ENCODE data around the gene NKX6-2. TPM values are rescaled to one million over a fixed set of nuclear protein-coding genes. Genes with fewer than 3 reads are reported as not detected.

NKX6-2 gene
- polyA plus RNA-seq, 1 donor, result 1.7 TPM

GRCh38 chr10:132765435-132765834 lies 20.5 kb downstream of the NKX6-2 start:
- WGBS (ENCODE audit: insufficient coverage, low lambda C conversion rate), result no CpG with 5 or more reads among the region's 11 CpGs
- no peak for DNase-seq

DNA sequence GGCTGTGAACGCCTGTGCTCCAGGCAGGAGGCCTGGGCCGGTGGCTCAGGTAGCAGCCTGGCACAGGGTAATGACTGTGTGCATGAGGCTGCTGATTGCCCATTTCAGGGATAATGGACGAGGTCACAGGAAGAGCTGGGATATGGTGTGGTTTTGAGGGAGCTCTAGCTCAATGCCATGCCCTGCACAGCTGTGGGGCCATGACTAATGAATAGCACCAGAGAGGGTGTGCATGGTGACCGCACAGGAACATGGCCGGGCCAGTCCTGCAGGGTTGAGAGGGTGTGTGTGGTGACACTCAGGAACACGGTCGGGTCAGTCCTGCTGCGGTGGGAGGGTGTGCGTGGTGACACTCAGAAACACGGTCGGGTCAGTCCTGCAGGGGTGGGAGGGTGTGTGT lies 21.8 kb downstream of the NKX6-2 start:
- peaks cover 20% of the 10 kb centered on the region for H3K9me3 ChIP-seq (ENCODE audit: control insufficient read depth, low read depth, low read length)
- DNase-seq, result no peak
- peaks cover 30% of the 10 kb centered on the region for H3K36me3 ChIP-seq (ENCODE audit: control insufficient read depth, insufficient read depth, low read length)
- no peak overlapping the region for H3K27ac ChIP-seq (ENCODE audit: low read length)
- no CpG with 5 or more reads among the region's 11 CpGs for WGBS (ENCODE audit: insufficient coverage, low lambda C conversion rate)
- no peaks in the 10 kb centered on the region for H3K4me1 ChIP-seq (ENCODE audit: control insufficient read depth, insufficient read depth, low read length)
- no peak overlapping the region for H3K4me3 ChIP-seq (ENCODE audit: low read length)
- no peaks in the 10 kb centered on the region for H3K27me3 ChIP-seq (ENCODE audit: control insufficient read depth, insufficient read depth, low read length)

More at GRCh38 chr10:132765435-132765834, 20.5 kb downstream of the NKX6-2 start:
- Histone ChIP-seq H3K9me3 (ENCODE audit: control insufficient read depth, low read depth, low read length) (peaks cover 20% of the 10 kb centered on the region), H3K36me3 (ENCODE audit: control insufficient read depth, insufficient read depth, low read length) (peaks cover 26% of the 10 kb centered on the region), H3K27ac (ENCODE audit: low read length) (no peak overlapping the region), H3K4me1 (ENCODE audit: control insufficient read depth, insufficient read depth, low read length) (no peaks in the 10 kb centered on the region), H3K27me3 (ENCODE audit: control insufficient read depth, insufficient read depth, low read length) (no peaks in the 10 kb centered on the region), H3K4me3 (ENCODE audit: low read length) (no peak overlapping the region)

GRCh38 chr10:132763545-132763944 lies 22.4 kb downstream of the NKX6-2 start:
- peaks cover 30% of the 10 kb centered on the region for H3K36me3 ChIP-seq (ENCODE audit: control insufficient read depth, insufficient read depth, low read length)

DNA sequence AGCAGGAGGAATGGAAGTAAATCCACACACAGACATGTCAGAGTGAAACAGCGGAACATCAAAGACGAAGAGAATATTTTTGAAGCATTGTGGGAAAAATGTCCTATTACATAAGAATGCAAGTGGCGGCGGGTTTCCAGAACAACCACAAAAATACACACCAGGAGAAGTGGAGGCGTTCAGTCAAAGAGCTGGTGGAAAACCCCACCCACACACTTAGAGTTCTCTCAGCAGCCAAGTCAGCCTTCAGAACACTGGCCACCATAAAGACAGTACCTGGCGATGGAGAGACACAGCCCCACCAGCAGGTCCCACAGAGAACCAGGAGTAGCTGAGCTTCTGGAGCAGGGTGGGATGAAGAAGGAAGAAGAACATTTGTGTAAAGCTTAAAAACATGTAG lies 23.7 kb downstream of the NKX6-2 start:
- Histone ChIP-seq H3K27me3 (ENCODE audit: control insufficient read depth, insufficient read depth, low read length) (no peaks in the 10 kb centered on the region), H3K9me3 (ENCODE audit: control insufficient read depth, low read depth, low read length) (peaks cover 12% of the 10 kb centered on the region), H3K4me1 (ENCODE audit: control insufficient read depth, insufficient read depth, low read length) (no peaks in the 10 kb centered on the region), H3K4me3 (ENCODE audit: low read length) (no peak overlapping the region), H3K27ac (ENCODE audit: low read length) (no peak overlapping the region), H3K36me3 (ENCODE audit: control insufficient read depth, insufficient read depth, low read length) (peaks cover 24% of the 10 kb centered on the region)
- no CpG with 5 or more reads among the region's 6 CpGs for WGBS (ENCODE audit: insufficient coverage, low lambda C conversion rate)
- DNase-seq, result no peak

More at GRCh38 chr10:132763545-132763944, 22.4 kb downstream of the NKX6-2 start:
- Histone ChIP-seq H3K4me3 (ENCODE audit: low read length) (no peak overlapping the region), H3K27me3 (ENCODE audit: control insufficient read depth, insufficient read depth, low read length) (no peaks in the 10 kb centered on the region), H3K27ac (ENCODE audit: low read length) (no peak overlapping the region), H3K4me1 (ENCODE audit: control insufficient read depth, insufficient read depth, low read length) (no peaks in the 10 kb centered on the region), H3K9me3 (ENCODE audit: control insufficient read depth, low read depth, low read length) (peaks cover 16% of the 10 kb centered on the region)
- DNase-seq, result no peak
- WGBS (ENCODE audit: insufficient coverage, low lambda C conversion rate), result no CpG with 5 or more reads among the region's 5 CpGs

GRCh38 chr10:132761395-132762060 lies 24.4 kb downstream of the NKX6-2 start:
- Histone ChIP-seq H3K36me3 (ENCODE audit: control insufficient read depth, insufficient read depth, low read length) (peaks cover 28% of the 10 kb centered on the region), H3K4me1 (ENCODE audit: control insufficient read depth, insufficient read depth, low read length) (no peaks in the 10 kb centered on the region), H3K27me3 (ENCODE audit: control insufficient read depth, insufficient read depth, low read length) (no peaks in the 10 kb centered on the region), H3K4me3 (ENCODE audit: low read length) (no peak overlapping the region), H3K9me3 (ENCODE audit: control insufficient read depth, low read depth, low read length) (peaks cover 16% of the 10 kb centered on the region), H3K27ac (ENCODE audit: low read length) (no peak overlapping the region)
- WGBS (ENCODE audit: insufficient coverage, low lambda C conversion rate), result no CpG with 5 or more reads among the region's 11 CpGs
- no peak for DNase-seq

- no peak overlapping the region for H3K4me3 ChIP-seq (ENCODE audit: low read length)
- H3K36me3 ChIP-seq (ENCODE audit: control insufficient read depth, insufficient read depth, low read length), result peaks cover 41% of the 10 kb centered on the region
- no peaks in the 10 kb centered on the region for H3K27me3 ChIP-seq (ENCODE audit: control insufficient read depth, insufficient read depth, low read length)
- no peak overlapping the region for H3K27ac ChIP-seq (ENCODE audit: low read length)
- WGBS (ENCODE audit: insufficient coverage, low lambda C conversion rate), result no CpG with 5 or more reads among the region's 14 CpGs
- H3K4me1 ChIP-seq (ENCODE audit: control insufficient read depth, insufficient read depth, low read length), result no peaks in the 10 kb centered on the region
- no peak for DNase-seq
- peaks cover 21% of the 10 kb centered on the region for H3K9me3 ChIP-seq (ENCODE audit: control insufficient read depth, low read depth, low read length)
These were observed 27.1 kb downstream of the NKX6-2 start for GRCh38 chr10:132758865-132759264.

DNA sequence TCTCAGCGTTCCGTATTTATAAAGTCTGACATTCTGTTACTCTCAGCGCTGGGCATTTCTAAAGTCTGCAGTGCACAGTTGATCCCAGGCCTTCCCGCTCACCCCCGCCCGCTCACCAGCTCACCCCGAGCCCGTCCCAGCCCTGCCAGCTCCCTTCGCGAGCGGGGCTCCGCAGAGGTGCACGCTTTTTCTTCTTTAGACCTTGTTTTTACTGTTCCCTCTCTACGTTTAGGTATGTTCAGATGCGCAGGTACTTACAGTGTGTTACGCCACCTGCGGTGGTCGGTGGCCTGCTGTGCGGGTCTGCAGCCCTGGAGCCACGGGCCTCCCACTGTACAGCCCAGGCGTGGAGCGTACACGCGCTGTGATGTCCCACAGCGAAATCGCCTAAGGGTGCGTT lies 28.8 kb downstream of the NKX6-2 start:
- peaks cover 23% of the 10 kb centered on the region for H3K9me3 ChIP-seq (ENCODE audit: control insufficient read depth, low read depth, low read length)
- H3K27me3 ChIP-seq (ENCODE audit: control insufficient read depth, insufficient read depth, low read length), result no peaks in the 10 kb centered on the region
- H3K27ac ChIP-seq (ENCODE audit: low read length), result no peak overlapping the region
- H3K4me1 ChIP-seq (ENCODE audit: control insufficient read depth, insufficient read depth, low read length), result no peaks in the 10 kb centered on the region
- DNase-seq, result no peak
- 90% methylated on average over 2 of the region's 27 CpGs for WGBS (ENCODE audit: insufficient coverage, low lambda C conversion rate)
- H3K4me3 ChIP-seq (ENCODE audit: low read length), result no peak overlapping the region
- peaks cover 50% of the 10 kb centered on the region for H3K36me3 ChIP-seq (ENCODE audit: control insufficient read depth, insufficient read depth, low read length)

DNA sequence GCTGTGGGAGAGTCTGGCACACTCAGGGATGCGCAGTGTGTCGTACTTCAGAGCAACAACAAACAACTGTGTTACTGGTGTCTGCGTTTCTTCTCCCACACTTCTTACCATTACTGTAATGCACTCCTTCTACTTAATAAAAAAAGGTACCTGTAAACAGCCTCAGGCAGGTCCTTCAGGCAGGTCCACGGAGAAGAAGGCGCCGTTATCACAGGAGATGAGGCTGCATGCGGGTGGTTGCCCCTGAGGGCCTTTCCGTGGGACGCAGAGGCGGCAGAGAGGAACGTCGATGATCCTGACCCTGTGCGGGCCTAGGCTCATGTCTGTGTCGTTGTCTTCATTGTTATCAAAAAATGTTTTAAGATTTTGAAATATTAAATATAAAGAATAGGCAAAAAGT lies 29.4 kb downstream of the NKX6-2 start:
- Histone ChIP-seq H3K27me3 (ENCODE audit: control insufficient read depth, insufficient read depth, low read length) (no peaks in the 10 kb centered on the region), H3K27ac (ENCODE audit: low read length) (no peak overlapping the region), H3K4me1 (ENCODE audit: control insufficient read depth, insufficient read depth, low read length) (no peaks in the 10 kb centered on the region), H3K9me3 (ENCODE audit: control insufficient read depth, low read depth, low read length) (peaks cover 21% of the 10 kb centered on the region), H3K4me3 (ENCODE audit: low read length) (no peak overlapping the region), H3K36me3 (ENCODE audit: control insufficient read depth, insufficient read depth, low read length) (peaks cover 49% of the 10 kb centered on the region)
- DNase-seq, result no peak
- WGBS (ENCODE audit: insufficient coverage, low lambda C conversion rate), result 100% methylated on average over 2 of the region's 14 CpGs

- Histone ChIP-seq H3K4me1 (ENCODE audit: control insufficient read depth, insufficient read depth, low read length) (no peaks in the 10 kb centered on the region), H3K27ac (ENCODE audit: low read length) (no peak overlapping the region), H3K36me3 (ENCODE audit: control insufficient read depth, insufficient read depth, low read length) (peaks cover 53% of the 10 kb centered on the region), H3K9me3 (ENCODE audit: control insufficient read depth, low read depth, low read length) (peaks cover 27% of the 10 kb centered on the region), H3K4me3 (ENCODE audit: low read length) (no peak overlapping the region), H3K27me3 (ENCODE audit: control insufficient read depth, insufficient read depth, low read length) (no peaks in the 10 kb centered on the region)
- DNase-seq, result no peak
- WGBS (ENCODE audit: insufficient coverage, low lambda C conversion rate), result 100% methylated on average over 2 of the region's 15 CpGs
These were observed 30.7 kb downstream of the NKX6-2 start for GRCh38 chr10:132755166-132755711.

DNA sequence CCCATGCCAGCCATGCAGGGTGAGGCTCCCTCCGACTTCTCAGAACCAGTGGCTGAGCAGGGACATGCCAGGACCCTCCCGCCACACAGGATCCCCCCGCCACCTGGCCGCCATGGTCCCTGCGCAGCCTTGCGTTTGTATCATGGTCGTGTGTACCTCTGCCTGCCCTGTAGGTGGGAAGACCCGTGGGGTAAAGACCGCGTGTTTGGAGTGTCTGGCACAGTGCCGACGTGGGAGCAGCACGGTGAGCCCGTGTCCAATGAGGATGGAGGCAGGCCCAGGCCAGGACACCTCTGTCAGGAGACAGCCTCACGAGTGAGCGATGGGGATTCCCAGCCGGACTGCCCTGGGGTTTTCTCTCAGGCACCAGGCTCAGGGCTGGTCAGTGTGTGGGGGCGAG lies 31.9 kb downstream of the NKX6-2 start:
- 100% methylated on average over 1 of the region's 18 CpGs for WGBS (ENCODE audit: insufficient coverage, low lambda C conversion rate)
- no peak overlapping the region for H3K27ac ChIP-seq (ENCODE audit: low read length)
- no peaks in the 10 kb centered on the region for H3K27me3 ChIP-seq (ENCODE audit: control insufficient read depth, insufficient read depth, low read length)
- no peaks in the 10 kb centered on the region for H3K4me1 ChIP-seq (ENCODE audit: control insufficient read depth, insufficient read depth, low read length)
- no peak overlapping the region for H3K4me3 ChIP-seq (ENCODE audit: low read length)
- peaks cover 57% of the 10 kb centered on the region for H3K36me3 ChIP-seq (ENCODE audit: control insufficient read depth, insufficient read depth, low read length)
- DNase-seq, result no peak
- peaks cover 27% of the 10 kb centered on the region for H3K9me3 ChIP-seq (ENCODE audit: control insufficient read depth, low read depth, low read length)

GRCh38 chr10:132753596-132753995 lies 32.4 kb downstream of the NKX6-2 start:
- no CpG with 5 or more reads among the region's 15 CpGs for WGBS (ENCODE audit: insufficient coverage, low lambda C conversion rate)
- no peak for DNase-seq
- H3K9me3 ChIP-seq (ENCODE audit: control insufficient read depth, low read depth, low read length), result peaks cover 27% of the 10 kb centered on the region
- no peaks in the 10 kb centered on the region for H3K27me3 ChIP-seq (ENCODE audit: control insufficient read depth, insufficient read depth, low read length)
- H3K36me3 ChIP-seq (ENCODE audit: control insufficient read depth, insufficient read depth, low read length), result peaks cover 52% of the 10 kb centered on the region
- no peak overlapping the region for H3K27ac ChIP-seq (ENCODE audit: low read length)
- no peak overlapping the region for H3K4me3 ChIP-seq (ENCODE audit: low read length)
- H3K4me1 ChIP-seq (ENCODE audit: control insufficient read depth, insufficient read depth, low read length), result no peaks in the 10 kb centered on the region

All from large intestine (tissue), 3 donors.